ENCODE results near the gene CFAP100.
A peak's percentile ranks its signal among the peaks of the same experiment; 100 is the strongest.

The CFAP100 gene

DNA sequence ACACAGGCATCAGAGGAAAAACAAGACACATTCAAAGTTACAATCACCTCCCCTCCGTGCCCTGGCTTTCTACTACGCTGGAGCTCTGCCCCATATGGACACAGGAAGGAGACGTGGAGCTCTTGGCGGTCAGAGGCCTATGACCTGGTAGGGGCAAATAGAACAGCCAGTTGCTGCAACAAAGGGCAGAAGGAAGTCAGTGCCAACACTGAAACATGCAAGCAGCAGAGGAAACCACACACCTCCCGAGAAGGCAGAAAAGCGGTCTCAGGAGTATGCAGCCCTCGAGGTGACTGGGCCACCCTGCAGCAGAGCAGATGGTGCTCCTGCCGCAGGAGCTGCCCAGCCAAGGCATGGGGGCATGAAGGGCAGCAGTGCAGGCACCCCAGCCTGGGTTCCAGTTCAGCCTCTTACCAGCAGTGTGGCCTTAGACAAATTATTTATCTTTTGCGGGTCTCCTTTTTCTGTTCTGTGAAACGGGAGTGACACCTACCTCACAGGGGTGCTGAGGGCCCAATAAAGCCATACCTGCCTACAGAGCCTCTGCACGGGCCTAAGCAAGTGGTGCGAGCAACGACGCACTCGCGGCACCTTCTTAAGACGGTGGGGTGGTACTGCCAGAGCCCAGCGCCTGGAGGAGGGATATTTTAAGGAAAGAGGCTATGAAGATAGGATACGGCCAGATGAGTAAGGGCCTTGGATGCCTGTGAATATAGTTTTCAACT, 72.3 kb downstream of the CFAP100 start:
- DNase-seq: no peak

DNA sequence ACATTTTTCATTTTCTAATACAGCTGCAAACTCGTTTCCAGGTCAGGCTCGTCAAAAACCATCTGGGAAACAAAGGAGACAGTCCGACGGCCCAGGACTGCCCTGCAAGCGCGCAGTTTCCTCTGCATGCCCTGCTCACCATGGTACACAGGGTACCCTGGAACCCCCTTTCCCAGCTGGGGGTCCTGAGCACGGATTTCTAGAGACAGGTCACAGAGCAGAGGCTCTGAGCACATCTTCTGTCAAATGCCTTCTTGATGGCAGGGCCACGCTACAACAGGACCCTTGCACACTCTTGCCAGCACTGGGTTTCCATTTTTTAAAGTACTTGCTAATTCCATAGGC, 72.9 kb downstream of the CFAP100 start:
- no peak for DNase-seq

DNA sequence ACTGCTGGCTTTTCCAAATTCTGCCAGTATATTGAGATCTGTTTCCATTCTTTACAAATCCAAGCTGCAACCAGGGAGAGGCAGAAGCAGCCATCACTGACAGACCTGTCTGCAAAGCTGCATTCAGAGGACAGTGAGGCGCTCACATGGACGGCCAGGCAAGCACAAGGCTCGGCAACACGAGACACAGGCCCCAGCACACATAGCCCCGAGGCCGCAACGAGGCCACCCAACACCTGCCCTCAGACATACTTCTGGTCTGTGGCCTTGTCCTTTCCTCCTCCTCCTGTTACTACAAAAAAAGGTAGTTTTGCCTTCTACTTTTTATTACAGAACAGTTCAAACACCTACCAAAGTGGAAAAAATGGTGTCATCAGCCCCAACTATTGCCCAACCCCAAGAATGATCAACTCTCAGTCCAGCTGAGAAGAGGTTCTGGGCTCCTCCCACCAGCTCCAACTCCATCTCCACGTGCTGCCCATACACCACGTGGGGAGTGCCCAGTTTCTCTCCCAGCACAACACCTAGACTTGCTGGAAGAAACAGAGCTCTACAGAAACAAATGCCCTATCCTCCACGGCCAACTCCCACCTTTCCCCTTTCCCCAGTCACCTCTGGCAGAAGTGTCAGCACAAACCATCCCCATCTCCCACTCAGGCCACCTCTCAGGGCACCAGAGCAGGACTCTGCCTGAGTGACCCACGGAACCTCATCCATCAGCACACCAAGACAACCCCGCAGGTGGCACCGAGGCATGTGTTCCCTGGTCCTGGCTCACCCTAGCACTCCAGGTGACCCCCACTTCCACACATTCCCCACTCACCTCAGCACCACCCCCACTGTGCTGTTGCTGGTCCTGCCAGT, 73.6 kb downstream of the CFAP100 start:
- no peak for DNase-seq

DNA sequence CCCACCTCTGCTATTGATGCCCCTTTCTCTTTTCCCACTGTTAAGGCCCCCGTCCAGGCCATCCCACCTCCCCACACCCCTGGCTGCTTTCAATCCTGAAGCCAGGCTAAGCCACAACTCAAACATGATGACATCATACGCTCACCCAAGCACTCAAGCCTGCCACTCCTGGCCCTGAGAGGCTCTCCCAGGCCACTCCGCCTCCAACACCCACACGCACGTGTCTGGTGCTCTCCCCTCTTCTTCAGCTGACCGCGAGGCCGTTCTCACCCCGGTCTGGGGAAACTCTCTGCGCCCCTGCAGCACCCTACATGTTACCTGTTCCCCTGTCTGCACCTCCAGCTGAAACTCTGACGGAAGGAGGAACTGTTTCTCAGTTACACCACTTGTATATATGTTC, 74.8 kb downstream of the CFAP100 start:
- DNase-seq: no peak

DNA sequence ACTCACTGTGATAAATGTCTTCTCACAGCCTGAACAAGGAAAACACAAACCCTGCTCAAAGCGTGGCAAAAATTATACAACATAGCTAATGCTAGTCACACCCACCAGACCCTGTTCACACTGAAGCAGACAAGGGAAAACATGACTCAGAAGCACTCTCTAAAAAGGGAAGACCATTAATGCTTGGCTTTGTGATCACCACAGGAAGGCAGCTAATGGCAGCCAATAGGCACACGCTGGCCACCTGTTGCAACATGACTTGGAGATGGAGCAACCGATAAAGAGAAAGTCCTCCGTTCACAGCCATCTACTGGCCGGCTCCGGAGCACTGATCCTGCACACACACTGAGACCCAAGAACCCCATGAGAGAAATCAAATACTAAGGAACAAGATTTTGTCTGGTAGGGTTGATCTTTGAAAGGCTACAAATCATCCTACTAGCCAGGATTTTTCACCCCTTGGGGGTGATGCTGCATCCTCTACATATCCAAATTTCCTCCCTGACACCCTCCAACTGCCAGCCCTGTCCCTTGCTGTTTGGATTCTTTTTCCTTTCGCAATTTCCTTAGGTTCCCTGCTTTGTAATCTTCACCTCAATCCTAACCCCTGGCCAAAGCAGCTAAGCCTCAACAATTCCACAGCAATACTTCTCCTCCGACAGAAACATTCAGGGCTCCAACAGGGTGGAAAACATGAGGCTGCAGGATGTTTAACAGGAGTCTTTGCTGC, 77.7 kb downstream of the CFAP100 start:
- DNase-seq: peak; percentile 21

DNA sequence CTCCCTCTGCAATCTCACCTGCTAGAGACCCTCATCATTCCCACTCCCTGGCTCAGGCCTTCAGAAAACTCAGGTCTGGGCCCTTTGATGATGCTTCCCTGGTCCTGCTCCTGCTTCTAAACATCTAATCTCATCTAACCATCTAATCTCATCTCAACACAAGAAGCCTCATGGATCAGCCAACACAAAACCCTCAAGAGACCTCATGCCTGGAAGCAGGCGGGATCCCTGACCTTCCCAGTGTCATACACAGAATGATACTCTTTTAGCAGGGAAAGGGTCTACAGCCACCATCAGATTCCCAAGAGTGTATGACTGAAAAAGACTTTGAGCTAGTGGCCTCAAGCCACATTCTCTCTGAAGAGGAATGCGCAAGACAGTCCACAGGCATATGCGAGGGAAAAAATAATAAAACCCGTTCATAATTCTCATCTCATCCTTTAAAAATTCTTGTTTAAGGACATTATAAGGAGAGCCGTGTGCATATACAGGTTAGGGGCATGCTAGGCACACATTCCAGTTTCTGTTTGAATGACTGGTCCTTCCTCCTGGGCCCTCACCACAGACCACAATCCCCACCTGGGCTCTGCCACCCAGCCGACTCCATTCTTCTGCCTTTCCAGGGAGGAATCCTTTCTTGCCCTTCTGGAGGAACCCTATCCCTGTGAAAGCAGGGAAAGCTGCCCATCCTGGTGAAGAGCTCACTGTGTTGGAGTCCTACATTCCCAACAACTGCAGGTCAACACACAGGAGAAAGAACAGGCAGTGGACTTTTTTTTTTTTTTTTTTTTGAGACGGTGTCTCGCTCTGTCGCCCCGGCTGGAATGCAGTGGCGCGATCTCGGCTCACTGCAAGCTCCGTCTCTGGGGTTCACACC, 78.8 kb downstream of the CFAP100 start:
- no peak for DNase-seq

DNA sequence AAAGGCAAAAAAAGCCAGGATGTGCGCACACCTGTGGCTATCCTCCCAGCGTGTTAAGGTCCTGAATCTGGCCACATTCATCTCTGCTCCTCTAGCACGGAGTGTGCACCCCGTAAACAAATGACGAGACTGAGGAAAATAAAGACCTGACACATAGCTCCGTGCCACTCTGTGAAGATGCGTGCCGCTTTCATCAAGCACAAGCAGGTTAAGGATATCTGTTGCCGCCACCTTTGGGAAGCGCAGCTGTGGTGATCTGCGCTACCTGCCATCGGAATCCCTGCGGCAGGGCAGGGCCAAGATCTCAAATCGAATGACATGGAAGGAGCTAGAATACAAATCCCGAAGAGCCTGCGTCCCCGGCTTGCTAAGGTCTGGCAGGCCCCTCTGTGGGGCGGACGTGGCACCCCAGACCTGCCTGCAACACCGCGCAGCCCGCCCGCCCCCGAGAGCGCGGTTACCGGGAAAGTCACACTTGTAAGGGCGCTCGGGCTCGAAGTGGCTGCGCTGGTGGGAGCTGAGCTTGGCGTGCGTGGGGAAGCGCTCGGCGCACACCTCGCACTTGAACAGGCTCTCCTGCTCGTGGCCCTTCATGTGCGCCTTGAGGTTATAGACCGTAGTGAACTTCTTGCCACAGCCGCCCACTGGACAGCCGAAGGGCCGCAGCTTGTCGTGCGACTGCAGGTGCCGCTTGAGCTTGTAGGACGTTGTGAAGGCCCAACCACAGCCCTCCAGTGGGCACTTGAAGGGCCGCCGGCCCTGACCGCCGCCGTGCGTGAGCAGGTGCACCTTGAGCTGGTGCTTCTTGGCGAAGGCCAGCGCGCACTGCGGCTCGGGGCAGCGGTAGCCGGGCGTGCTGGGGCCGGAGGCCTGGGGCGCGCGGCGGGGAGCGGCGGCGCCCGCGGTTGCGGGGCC, 80.0 kb downstream of the CFAP100 start:
- peak; percentile 30 for DNase-seq

DNA sequence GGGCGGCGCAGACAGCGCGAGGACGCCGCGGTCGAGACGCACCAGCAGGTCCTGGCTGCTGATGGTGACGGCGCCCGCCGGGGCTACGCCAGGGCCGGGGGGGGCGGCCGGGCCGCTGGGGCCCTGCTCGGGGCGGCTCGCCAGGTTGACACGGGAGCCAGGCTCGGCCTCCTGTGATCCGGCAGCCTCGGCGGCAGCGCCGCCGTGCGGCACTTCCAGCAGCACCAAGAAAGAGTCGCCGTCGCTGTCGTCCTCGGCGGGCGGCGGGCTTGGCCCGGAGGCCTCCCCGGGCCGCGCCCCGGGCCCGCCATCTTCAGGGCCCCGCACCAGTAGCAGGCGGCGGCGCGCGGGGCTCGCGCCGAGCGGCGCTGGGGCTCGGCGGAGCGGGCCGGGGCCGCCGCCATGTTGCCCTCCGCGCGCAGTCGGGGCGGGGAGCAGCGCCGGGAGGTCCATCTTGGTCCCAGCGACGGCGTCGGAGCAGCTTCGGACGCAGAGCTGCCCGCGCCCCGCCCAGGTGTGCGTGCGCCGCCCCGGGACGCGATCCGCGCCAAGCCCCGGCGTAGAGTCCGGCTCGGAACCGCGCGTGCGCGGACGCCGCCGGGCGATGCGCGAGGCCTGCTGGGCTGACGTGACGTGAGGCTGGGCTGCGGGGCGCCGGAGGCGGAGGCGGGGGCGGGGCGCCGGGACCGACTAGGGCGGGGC, 80.9 kb downstream of the CFAP100 start, which contains the start of gene ZXDC:
TSS of gene ZXDC (minus strand) at position 479 of the 702 bp plus-strand sequence. CDS start at position 453, 26 bp downstream.
- peak; percentile 94 for DNase-seq

DNA sequence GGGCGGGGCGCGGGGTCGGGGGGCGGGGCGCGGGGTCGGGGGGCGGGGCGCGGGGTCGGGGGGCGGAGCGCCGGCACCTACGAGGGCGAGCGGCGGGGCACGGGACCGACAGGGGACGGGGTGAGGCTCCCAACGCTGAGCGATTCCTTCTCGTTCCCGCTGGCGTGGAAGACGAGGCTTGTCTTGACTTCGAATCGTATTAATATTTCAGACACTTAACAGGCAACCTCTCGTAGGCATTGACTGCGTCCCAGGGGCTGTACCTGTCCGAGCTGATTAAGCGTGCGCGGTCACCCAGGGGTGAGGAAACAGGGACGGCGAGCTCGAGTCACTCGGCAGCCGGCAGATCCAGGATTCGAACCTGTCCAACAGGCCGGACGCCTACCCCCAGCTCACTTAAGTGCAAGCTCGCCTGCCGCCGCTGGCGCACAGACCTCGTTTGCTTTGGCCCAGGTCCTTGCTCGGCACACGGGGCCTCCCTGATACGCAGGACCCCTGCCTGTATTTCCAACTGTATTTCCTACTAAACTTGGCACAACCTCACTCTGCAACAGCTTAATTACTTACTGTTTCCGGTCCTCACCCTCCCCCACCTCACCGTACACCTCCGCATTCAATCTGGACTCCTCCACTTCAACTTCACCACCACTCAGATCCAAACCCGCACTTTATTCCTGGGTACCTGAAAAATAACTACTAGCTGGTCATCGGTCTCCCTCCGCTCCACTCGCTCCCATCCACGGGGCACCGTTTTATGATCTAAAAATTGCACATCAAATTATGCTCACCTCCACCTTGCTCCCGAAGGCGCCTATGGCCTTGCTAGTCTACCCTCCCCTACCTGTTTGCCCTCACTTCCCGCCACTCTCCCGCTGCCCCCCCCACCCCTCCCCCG, 81.7 kb downstream of the CFAP100 start:
- no peak for DNase-seq

DNA sequence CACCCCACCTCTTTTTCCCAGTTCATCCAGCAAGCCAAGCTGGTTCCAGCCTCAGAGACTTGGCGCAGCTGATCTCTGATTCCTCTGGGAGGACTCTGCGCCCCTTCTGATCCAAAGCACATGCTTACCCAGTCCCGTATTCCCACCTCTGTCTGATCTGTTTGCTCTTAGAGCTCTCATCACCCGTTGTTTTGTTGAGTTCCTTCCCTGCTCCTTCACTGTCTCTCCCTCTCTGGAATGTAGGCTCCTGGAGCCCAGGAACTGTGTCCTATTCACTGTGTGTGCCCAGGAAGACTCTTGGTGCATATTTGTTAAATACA, 82.3 kb downstream of the CFAP100 start:
- no peak for DNase-seq

DNA sequence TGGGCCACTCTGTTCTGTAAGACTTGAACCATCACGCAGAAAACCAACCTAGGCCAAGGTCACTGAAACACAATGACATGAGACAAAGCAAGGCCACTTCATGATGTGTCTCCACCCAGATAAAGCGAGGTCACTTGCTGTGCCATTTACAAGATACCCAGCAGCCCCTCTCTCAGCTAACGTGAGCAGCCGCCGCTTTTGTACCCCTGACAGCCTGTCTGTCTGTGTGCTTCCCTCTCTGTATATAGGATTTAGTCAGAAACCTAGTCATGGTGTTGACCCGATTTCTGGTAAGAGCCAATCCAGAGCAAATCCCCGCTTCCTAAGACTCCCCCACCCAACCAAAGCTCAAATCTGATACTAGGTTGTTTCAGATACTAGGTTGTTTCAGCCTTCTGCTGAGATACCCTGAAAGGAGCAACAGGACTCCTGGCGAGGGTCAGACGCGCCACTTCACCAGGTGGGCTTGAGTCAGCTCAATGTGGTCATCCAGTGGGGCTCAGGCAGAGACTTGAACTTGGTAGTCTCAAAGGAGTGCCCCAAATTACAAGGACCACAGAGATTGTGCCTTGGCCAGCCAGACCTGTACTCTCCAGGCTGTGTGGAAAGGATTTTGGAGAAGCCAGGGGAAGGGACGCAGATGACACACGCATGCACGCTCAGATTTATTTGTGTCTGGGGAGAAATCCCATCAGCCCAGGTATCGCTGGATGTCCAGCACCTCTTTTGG, 84.0 kb downstream of the CFAP100 start:
- DNase-seq: no peak

DNA sequence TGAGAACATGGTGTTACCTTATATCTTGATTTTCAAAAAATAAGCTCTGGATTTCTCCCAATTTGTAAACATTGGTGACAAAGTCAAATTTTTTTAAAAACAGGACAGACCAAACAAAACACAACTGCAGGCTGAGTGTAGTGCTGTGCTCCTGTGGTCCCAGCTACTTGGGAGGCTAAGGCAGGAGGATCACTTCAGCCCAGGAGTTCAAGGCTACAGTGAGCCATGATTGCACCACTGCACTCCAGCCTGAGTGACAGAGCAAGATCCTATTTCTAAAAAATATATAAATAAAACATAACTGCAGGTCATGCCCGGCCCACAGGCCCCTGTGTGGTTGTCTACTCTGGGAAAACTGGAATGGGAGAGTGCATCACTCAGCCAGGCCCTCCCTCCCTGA, 84.9 kb downstream of the CFAP100 start:
- no peak for DNase-seq

DNA sequence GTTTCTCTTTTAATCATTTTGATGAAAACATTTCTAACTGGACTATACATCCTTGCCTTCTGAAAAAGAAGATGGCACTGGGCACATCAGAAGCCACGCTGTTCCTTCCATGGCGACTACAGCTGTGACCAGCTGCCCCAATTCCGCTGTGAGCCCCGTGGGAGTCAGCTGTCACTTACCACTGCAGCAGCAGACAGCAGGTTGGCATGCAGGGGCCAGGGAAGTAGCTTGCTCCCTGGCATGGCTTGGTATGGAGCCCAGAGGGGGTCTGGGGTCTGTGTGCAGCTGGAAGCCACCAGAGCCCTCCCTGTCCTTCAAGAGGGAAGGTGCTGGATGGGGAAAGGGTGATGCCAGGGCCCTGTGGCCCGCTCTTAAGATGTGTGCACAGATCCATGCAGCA, 85.5 kb downstream of the CFAP100 start:
- DNase-seq: no peak

DNA sequence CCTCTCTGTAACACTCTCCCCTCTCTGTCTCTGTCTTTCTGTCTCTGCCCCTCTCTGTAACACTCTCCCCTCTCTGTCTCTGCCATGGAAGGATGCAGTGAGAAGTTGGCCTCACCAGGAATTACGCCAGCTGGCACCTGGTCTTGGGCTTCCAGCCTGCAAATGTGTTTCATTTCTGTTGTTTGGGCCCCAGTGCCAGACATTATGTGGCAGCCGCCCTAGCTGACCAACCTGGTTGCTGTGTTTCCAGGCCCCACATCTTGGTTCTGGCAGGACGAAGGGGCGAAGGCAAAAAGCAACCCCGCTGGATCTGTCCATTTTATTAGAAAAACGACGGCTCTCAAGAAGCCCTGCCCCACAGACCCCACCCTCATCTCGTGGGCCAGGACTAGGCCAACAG, 86.2 kb downstream of the CFAP100 start:
- no peak for DNase-seq

DNA sequence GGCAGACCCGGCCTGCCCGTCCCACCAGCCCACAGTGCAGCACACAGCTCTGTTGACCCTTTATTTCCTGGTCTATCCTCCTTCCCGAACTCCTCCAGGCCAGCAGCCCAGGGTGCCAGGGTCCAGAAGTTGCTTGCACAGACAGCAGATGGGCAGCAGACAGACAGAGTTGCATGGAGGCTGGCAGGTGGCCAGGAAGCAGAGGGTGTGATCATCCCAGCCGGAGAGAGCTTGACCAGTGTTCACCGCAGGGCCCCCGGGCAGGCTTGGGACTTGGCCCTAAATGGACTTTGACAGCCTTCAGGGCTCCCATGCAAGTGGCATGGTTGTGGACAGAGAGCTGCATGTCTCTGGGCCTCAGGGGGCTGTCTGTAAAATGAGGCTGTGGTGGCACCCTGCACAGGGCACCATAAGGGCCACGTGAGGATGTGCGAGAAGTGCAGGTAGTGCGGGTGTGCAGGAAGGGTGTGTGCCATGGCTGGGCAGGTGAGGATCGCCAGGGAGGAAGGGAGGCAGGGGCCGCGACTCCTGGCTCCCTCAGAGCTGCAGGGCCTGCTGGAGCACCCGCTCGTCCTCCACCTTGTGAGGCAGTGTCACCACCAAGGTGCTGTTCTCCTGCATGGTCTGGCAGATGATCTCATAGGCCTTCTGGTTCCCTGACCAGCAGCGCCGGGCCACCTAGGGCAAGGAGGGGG, 87.2 kb downstream of the CFAP100 start:
- no peak for DNase-seq

DNA sequence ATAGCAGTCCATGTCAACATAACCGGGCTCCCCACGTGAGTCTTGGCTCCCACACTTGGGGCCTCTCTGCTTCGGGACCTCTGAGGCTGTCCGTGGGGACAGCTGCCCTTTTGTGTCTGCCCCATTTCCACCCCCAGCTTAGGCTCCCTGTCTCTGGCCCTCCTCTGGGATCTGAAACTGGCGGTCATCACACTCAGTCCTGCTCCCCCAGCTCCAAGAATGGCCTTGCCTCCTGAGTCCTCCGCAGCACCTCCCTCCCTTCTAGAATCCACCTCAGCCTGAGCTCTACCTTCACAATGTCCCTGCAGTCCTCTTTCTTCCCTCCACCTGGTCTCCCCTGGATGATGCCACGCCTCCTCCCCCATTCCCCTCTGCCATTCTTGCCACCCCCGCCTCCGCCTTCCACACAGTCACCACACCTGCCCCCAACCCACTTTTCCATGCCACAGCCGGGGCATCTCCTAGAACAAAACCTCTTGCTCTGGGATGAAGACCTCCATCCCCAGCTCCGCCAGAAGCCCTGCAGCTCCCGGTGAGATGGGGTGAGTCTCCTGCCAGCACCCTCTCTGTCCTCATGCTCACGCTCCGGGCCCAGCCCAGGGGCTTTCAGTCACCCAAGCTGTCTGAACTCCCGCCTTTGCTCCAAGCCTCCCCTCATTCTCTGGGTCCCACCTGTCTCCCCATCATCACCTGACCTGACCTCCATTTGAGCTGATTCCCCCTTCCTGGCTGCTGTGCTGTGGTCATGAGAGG, 88.0 kb downstream of the CFAP100 start:
- DNase-seq: no peak

DNA sequence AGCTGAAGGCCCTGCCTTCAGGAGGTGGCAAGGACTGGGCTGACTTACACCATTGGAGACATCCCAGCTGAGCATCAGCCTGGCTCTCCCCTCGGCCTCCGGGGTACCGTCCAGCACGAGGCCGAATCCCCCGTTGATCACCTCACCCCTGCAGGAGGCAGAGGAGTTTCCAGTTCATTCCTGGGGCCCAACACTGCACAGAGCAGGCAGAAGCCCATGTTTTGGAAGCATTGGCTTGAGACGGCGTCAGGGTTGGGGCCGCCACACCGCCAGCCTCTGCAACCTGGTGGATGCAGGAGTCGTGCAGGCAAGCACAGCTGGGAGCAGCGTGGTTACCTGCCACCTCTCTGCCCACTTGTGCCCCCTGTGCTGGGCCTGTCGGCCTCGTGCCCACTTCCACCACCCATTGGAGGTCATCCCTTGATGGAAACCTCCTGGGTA, 88.6 kb downstream of the CFAP100 start:
- no peak for DNase-seq

DNA sequence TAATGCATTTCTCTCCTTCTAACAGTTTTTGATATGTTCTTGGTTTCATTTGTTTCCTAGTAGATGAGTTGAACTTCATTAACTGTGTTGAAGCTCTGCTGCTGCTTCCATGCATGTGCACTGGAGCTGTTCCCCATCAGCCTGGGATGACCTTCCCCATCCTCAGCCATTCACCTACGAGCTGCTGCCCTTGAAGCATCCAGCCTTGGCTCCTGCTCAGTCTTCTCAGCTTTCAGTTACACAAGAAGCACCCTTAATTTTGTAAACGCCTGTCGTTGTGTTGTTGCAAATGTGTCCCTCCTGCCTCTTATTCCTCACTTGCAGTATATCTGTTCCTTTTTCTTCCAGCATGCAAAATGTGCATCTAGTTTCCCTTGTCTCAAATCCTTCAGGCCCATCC, 89.4 kb downstream of the CFAP100 start:
- DNase-seq: no peak

Measured in CD4-positive, alpha-beta T cell treated with Interleukin-10 for 1 hour (primary cell).